HG03039 (cell line): ENCODE data around the gene PLEKHA7.
"Not testable (repeated sequence)": the region's sequence is repeated elsewhere in the genome, so short reads cannot be mapped to it uniquely, and the experiment has no call there.

ENCODE experiments used
- ATAC-seq: cut with Tn5 transposase; IDR thresholded peaks from one replicate; pipeline ENCODE4 v1.9.1; 2021; ENCODE audit warnings: mild to moderate bottlenecking, moderate library complexity; ENCODE audit not compliant: unreplicated experiment

PLEKHA7 gene, protein sequence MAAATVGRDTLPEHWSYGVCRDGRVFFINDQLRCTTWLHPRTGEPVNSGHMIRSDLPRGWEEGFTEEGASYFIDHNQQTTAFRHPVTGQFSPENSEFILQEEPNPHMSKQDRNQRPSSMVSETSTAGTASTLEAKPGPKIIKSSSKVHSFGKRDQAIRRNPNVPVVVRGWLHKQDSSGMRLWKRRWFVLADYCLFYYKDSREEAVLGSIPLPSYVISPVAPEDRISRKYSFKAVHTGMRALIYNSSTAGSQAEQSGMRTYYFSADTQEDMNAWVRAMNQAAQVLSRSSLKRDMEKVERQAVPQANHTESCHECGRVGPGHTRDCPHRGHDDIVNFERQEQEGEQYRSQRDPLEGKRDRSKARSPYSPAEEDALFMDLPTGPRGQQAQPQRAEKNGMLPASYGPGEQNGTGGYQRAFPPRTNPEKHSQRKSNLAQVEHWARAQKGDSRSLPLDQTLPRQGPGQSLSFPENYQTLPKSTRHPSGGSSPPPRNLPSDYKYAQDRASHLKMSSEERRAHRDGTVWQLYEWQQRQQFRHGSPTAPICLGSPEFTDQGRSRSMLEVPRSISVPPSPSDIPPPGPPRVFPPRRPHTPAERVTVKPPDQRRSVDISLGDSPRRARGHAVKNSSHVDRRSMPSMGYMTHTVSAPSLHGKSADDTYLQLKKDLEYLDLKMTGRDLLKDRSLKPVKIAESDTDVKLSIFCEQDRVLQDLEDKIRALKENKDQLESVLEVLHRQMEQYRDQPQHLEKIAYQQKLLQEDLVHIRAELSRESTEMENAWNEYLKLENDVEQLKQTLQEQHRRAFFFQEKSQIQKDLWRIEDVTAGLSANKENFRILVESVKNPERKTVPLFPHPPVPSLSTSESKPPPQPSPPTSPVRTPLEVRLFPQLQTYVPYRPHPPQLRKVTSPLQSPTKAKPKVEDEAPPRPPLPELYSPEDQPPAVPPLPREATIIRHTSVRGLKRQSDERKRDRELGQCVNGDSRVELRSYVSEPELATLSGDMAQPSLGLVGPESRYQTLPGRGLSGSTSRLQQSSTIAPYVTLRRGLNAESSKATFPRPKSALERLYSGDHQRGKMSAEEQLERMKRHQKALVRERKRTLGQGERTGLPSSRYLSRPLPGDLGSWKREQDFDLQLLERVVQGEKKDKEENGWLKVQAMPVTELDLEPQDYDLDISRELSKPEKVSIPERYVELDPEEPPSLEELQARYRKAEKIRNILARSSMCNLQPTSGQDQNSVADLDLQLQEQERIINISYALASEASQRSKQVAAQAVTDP

DNA sequence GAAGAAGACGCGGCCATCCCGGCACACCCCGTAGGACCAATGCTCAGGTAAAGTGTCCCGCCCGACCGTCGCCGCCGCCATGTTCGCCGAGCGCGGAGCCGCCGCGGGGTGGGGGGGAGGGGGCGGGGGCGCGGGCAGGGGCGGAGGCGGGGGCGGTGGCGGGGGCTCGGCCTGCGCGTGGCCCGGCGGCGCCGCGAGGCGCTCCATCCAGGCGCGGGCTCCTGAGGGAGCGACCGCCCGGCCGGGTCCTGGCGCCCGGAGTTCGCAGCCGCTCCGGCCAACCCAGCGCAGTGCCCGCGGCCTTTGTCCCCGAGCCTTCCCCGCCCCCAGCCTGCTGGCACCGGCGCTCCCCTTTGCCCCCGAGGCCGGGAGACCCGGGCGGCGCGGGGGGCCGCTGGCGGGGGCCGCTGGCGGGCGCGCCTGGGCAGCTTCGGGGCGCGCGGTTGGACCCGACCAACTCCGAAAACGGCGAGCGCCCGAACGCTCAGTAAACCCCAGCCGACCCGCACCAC lies at the start of gene PLEKHA7:
PLEKHA7 (minus strand) TSS at position 94 of the 512 bp plus-strand sequence; CDS start at position 81, 13 bp downstream.
- no peak for ATAC-seq

DNA sequence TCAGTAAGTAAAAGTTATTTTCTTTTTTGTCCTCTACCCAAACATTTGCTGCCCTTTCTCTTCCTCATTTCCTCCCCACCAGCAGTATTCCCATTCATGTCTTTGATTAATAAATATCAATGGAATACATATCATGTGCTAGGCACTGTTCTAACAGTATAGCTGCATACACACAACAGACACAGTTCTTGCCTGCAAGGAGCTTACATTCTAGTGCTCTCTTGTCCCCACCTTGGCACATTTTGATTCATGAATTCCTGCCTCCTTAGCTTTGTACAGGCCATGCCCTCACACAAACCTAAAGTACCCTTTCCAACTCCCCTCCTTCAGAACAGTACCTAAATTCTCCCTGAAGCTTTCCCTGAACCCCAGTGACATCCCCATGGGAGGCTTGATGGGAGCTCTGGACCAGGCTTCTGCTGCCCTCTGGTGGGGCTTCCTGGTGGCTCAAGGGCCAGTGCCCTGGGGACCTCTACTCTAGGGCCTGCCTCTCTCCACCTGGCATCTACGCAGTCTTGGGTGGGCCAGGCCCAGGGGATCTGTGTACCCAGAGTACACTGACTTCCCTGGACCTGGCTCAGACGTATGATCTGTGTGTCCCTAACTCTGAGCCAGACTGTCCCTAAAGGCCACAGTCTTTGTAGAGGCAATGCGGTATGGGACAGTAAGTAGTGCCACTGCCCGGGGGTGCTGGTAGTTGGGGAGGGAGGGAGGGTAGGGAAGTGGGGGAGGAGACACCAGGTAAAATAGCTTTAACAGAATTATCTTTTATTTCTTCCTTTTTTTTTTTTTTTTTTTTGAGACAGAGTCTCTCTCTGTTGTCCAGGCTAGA lies 49.2 kb upstream of the PLEKHA7 start:
- ATAC-seq: no peak

- ATAC-seq: not testable (repeated sequence)
Observed at GRCh38 chr11:17051146-17051545, 36.9 kb upstream of the PLEKHA7 start.

GRCh38 chr11:17048491-17048890 lies 34.3 kb upstream of the PLEKHA7 start:
- ATAC-seq: not testable (repeated sequence)

DNA sequence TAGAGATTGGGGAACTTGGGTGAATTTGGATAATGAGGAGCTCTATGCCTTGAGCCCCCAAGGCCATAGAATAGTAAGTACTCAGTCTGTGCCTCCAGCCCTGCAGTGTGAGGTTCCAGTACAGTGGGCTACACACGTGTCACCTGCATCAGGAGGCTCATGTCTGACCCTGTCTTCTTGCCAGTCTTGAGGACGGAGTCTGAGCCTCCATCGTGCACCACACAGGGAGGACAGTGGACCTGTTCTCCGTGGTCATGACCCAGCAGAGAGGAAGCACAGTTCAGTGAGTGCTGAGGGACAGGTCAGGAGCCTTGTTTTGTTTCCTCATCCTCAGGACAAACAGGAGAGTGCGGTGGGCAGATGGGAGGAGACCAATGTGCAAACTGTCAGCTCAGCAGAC lies 32.5 kb upstream of the PLEKHA7 start:
- ATAC-seq: no peak

DNA sequence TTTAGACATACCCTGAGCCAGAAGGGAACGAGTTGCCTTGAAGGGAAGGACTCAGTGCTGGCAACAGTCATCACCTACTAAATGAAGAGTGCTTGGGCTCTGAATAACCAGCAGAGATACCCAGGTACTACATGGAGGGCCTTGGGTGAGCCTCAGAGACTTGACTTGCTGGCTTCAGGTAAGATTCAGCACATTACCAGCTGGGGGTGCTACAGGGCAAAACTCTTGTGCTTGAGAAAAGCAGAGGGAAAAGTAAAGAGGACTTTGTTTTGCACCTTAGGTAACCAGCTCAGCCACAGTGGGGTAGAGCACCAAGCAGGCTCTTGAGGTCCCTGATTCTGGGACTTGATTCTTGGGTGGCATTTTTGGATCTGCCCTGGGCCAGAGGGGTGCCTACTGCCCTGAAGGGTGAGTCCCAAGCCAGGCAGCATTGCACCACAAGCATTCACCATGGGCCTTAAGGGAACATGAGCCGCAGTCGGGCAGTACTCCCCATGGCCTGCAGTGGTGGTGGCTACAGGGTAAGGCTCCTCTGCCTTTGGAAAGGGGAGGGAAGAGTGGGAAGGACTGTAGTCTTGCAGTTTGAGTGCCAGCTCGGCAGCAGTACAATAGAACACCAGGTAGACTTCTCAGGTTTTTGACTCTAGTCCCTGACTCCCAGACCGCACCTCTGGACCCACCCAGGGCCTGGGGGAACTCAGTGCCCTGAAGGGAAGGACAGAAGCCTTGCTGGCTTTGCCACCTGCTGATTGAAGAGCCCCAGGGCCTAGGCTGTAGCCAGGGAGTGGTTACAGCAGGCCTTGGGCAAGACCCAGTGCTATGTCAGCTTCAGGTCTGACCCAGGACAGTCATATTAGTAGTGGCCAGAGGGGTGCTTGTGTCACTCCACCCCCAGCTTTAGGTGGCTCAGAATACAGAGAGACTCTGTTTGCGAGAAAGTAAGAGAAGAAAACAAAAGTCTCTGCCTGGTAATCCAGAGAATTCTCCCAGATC lies 22.7 kb upstream of the PLEKHA7 start:
- no peak for ATAC-seq

- ATAC-seq: not testable (repeated sequence)
Observed at GRCh38 chr11:17034027-17034426, 19.8 kb upstream of the PLEKHA7 start.

DNA sequence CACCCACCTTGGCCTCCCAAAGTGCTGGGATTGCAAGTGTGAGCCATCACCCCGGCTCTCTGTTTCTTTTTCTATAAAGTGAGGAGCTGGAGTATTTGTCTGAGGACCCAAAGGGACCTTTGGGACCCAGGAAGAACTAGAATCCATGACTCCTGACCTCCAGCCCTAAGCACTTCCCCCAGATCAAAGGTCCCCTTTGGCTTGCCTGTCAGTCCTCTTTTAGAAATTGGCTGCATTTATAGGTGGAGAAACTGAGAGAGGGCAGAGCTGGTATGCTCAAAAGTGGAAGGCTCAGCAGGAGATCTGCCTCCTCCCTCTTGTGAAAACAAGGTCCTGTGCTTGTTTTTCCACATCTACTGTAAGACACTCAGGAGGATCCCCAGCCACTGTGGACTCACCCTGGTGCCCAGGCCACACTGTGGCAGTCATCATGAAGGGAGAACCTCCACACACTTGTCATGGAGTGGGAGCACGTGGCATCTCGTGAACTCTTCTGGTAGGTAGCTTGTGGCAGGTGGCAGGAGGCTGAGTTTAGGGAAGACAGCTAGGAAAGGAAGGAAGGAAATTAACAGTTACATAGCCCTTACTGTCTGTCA lies 12.4 kb upstream of the PLEKHA7 start:
- no peak for ATAC-seq

DNA sequence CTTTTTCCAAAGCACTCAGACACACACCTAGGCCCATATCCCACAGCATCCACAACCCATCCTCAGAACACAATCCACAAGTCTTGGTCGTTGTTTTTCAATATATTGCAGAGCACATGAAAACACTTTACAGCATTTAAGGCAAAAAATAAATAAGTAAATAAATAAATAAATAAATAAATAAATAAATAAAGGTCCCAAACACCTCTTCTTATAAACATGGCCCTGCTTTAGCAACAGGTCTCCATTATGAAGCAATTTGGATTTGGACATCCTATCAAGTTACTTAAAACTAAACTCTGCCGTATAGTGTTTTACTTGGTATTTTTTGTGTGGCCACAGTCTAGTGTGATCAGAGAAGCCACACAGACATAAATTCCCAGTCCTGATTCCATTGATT lies 10.7 kb upstream of the PLEKHA7 start:
- ATAC-seq: no peak

- no peak for ATAC-seq
Observed at GRCh38 chr11:17021511-17021910, 7.3 kb upstream of the PLEKHA7 start.

DNA sequence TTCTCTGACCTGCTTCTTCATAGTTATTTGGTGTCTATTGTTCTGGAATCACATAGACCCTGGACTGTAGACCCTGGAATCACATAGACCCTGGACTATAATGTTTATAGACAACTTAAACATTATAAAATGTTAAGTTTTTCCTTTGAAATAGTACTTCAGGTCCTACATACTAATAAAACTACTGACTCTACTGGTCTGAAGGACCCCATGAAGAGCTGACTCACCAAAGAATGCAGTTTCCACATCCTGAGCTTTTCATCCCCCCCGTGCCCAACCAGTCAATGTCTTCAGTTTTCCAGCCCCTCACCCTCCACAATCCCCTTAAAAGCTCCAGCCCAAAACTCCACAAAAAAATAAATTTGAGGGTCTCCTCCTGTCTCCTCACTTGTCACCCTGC lies 6.6 kb upstream of the PLEKHA7 start:
- ATAC-seq: no peak

DNA sequence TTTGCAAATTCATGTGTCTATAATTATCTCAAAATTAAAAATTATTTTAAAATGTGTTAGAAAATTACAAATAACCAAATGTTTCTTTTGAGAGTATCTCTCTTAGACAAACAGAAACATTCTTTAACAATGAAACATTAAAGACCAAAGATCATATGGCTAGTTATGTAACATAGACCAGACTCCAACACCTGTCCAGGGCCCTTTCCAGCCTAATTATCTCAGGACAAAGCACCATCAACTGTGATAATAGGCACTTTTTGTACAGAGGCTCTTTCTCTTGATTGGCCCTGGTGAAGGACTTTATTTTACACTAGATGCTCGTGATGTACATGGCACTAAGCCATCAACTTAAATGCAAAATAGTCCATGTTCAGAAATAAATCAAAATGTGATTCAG lies 5.0 kb upstream of the PLEKHA7 start:
- ATAC-seq: no peak

DNA sequence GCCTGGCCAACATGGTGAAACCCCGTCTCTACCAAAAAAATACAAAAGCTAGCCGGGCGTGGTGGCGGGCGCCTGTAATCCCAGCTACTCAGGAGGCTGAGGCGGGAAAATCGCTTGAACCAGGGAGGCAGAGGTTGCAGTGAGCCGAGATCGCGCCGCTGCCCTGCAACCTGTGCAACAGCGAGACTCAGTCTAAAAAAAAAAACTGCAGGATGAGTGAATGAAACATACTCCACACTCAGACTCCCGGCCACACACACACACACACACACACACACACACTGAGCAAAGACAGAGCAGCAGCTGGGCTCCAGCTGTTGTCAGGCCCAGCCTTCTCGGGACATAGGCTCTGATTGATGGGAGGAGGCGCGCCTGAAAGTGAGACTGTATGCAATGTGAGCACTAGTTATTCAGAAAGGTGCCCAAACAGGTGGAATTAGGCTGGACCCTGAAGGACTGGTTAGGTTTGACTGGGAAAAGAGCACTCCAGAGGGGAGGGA lies 1.5 kb upstream of the PLEKHA7 start:
- ATAC-seq: no peak

- ATAC-seq: no peak
Observed at GRCh38 chr11:17014833-17015626, 816 bp upstream of the PLEKHA7 start.

DNA sequence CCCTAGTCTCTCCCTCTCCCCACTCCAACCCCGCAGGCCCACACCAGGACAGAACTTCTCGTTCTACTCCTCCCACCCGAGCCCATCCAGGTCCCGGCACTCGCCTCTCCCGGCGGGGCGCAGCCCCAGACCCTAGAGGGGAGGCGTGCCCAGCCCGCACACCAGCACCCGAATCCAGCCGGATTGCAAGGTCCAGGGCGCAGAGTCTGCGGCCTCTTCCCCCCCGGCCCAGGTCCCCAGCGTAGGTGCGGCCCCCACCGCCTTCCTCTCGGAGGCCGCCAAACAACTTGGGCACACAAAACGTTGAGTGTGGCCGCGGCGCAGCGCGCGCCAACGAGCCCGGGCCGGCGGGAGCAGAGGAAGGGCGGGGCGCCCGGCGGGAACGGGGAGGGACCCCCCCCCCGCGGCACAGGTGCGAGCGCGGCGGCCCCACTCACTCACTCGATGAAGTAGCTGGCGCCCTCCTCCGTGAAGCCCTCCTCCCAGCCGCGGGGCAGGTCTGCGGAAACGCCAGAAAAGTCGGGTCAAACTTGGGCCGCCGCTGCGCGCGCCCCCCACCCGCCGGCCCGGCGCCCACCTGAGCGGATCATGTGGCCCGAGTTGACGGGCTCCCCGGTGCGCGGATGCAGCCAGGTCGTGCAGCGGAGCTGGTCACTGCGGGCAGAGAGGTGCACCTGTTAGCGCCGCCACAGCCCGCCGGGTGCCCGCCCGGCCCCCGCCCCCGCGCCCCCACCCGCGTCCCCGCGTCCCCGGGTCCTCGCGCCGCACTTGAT lies 480 bp downstream of the PLEKHA7 start:
- ATAC-seq: no peak

DNA sequence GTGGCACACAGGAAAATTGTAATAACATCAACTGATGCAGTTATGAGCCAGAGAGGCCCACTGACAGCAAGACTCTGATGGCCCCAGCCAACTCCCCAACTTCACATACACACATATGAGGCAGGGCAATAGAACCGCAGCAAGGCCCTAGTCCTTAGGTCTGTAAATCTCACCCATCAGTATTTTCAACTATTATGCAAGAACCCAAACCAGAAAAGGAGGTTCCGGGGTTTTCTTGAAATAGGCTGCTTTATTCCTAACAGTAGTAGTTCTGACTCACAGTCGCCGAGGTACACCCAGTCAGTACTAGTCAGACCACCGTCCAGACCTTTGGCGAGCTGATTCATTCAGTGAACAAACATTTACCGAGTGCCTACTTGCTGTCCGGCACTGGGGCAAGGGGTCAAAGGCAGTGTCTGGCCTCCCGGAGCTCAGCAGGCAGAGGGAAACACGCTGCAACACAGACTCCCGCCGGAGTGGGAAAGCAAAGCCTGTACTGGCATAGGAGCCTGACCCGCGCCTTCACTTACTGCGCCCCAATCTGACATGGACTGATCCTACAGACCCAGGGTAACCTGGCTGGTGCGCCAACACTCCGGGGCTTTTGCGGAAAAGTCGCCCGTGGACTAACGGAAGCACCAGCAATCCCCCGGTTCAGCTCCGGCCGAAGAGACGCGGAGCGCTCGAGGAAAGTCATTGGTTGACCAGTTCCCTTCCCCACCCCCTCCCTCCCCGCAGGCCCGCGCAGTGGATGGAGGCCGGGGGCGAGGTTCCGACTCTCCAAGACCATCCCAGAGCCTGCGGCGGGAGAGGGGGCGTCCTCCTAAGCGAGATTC lies 1.3 kb downstream of the PLEKHA7 start:
- no peak for ATAC-seq
